Esophagus squamous epithelium (tissue), 4 donors: ENCODE results near the gene PTPRN2.

Experiments used
- POLR2A ChIP-seq, 4 donors: fragments of 450-650 bp; IDR thresholded peaks; one replicate each; pipeline ENCODE4 v1.6.1; 2017; ENCODE audit warnings: antibody characterized with exemption in 4 of 4, mild to moderate bottlenecking in 4 of 4, moderate library complexity in 3 of 4
- TF ChIP-seq, protein P1 (sequence below), 6 experiments: fragments of 450-650 bp in 4 of 6; fragments of 200-600 bp in 2 of 6; sonication (generic) in 2 of 6; IDR thresholded peaks; one replicate each; pipeline ENCODE4 v1.5.1; 2016 to 2019; ENCODE audit warnings: antibody characterized with exemption in 6 of 6, mild to moderate bottlenecking in 4 of 6, moderate library complexity in 4 of 6

DNA sequence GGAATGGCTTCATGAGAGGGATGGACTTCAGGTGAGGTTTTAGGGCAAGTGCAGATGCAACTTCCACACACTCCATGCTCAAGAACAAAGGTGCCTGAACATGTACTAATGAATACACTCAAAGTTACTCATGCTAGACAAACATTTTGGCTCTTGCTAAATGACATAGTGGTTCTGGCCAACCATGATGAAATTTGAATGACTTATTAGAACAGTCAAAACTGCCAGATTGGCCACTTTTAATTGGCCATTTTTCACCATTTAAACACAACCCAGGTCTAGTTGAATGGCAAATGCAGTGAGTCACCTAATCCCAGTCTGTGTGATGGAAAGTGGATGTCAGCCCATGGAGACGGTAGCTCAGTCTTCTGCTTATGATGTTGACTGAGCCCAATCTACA lies 4.9 kb upstream of the PTPRN2 start:
- TF ChIP-seq, protein P1, sequence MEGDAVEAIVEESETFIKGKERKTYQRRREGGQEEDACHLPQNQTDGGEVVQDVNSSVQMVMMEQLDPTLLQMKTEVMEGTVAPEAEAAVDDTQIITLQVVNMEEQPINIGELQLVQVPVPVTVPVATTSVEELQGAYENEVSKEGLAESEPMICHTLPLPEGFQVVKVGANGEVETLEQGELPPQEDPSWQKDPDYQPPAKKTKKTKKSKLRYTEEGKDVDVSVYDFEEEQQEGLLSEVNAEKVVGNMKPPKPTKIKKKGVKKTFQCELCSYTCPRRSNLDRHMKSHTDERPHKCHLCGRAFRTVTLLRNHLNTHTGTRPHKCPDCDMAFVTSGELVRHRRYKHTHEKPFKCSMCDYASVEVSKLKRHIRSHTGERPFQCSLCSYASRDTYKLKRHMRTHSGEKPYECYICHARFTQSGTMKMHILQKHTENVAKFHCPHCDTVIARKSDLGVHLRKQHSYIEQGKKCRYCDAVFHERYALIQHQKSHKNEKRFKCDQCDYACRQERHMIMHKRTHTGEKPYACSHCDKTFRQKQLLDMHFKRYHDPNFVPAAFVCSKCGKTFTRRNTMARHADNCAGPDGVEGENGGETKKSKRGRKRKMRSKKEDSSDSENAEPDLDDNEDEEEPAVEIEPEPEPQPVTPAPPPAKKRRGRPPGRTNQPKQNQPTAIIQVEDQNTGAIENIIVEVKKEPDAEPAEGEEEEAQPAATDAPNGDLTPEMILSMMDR (IDR thresholded peaks at IDR 0.05) = no peak
- no peak for TF ChIP-seq POLR2A (IDR thresholded peaks at IDR 0.05)
